Measurements from ENCODE around the gene TRAK1.

The TRAK1 gene

GRCh38 chr3:42052132-42052483, 39.0 kb upstream of the TRAK1 start:
- no peak for TF ChIP-seq CTCF (IDR thresholded peaks at IDR 0.05; ENCODE audit: low read depth, low read length, missing control alignments)
- DNase-seq (ENCODE audit: extremely low read depth, low read depth) = no peak

GRCh38 chr3:42052484-42053351, 38.4 kb upstream of the TRAK1 start:
- no peak for DNase-seq (ENCODE audit: extremely low read depth, low read depth)
- TF ChIP-seq CTCF (IDR thresholded peaks at IDR 0.05; ENCODE audit: low read depth, low read length, missing control alignments) = no peak
- no peak overlapping the region for H3K4me3 ChIP-seq (replicated peaks; ENCODE audit: low read depth, low read length)

More at GRCh38 chr3:42052132-42052483, 39.0 kb upstream of the TRAK1 start:
- H3K4me3 ChIP-seq (replicated peaks; ENCODE audit: low read depth, low read length) = no peak overlapping the region

GRCh38 chr3:42053476-42053875, 37.7 kb upstream of the TRAK1 start:
- no peak overlapping the region for H3K4me3 ChIP-seq (replicated peaks; ENCODE audit: low read depth, low read length)
- no peak for DNase-seq (ENCODE audit: extremely low read depth, low read depth)
- no peak for TF ChIP-seq CTCF (IDR thresholded peaks at IDR 0.05; ENCODE audit: low read depth, low read length, missing control alignments)

GRCh38 chr3:42055291-42055690, 35.9 kb upstream of the TRAK1 start:
- DNase-seq (ENCODE audit: extremely low read depth, low read depth) = no peak
- TF ChIP-seq CTCF (IDR thresholded peaks at IDR 0.05; ENCODE audit: low read depth, low read length, missing control alignments) = no peak
- H3K4me3 ChIP-seq (replicated peaks; ENCODE audit: low read depth, low read length) = no peak overlapping the region

GRCh38 chr3:42056840-42057239, 34.3 kb upstream of the TRAK1 start:
- no peak for TF ChIP-seq CTCF (IDR thresholded peaks at IDR 0.05; ENCODE audit: low read depth, low read length, missing control alignments)
- DNase-seq (ENCODE audit: extremely low read depth, low read depth) = no peak
- H3K4me3 ChIP-seq (replicated peaks; ENCODE audit: low read depth, low read length) = no peak overlapping the region

GRCh38 chr3:42057561-42058211, 33.5 kb upstream of the TRAK1 start:
- H3K4me3 ChIP-seq (replicated peaks; ENCODE audit: low read depth, low read length) = no peak overlapping the region
- no peak for DNase-seq (ENCODE audit: extremely low read depth, low read depth)
- TF ChIP-seq CTCF (IDR thresholded peaks at IDR 0.05; ENCODE audit: low read depth, low read length, missing control alignments) = no peak
